ENCODE measurements around the gene UNC79.

The UNC79 gene

DNA sequence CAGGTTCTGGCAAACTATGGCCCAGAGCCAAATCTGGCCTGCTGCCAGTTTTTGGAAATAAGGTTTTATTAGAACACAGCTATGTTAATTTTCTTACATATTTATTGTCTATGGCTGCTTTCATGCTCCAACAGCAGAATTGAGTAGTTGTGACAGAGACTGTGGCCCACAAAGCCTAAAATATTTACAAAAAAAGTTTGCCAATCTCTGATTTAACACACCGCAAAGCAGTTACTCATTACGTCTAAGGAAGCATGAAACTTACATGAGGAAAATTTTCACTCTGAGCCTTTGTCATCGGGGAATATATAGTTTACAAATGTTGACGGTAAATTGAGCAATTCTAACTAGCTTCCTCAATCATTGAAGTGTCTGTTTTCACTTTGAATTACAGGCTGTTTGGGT is 96.5 kb downstream of the UNC79 start:
- DNase-seq (no peak), ATAC-seq (no peak)
- Mint-ChIP-seq H3K4me3 (no peak overlapping the region), H3K4me1 (no peaks in the 10 kb centered on the region), H3K27ac (no peak overlapping the region), H3K9me3 (no peaks in the 10 kb centered on the region), H3K27me3 (peaks cover 20% of the 10 kb centered on the region)

DNA sequence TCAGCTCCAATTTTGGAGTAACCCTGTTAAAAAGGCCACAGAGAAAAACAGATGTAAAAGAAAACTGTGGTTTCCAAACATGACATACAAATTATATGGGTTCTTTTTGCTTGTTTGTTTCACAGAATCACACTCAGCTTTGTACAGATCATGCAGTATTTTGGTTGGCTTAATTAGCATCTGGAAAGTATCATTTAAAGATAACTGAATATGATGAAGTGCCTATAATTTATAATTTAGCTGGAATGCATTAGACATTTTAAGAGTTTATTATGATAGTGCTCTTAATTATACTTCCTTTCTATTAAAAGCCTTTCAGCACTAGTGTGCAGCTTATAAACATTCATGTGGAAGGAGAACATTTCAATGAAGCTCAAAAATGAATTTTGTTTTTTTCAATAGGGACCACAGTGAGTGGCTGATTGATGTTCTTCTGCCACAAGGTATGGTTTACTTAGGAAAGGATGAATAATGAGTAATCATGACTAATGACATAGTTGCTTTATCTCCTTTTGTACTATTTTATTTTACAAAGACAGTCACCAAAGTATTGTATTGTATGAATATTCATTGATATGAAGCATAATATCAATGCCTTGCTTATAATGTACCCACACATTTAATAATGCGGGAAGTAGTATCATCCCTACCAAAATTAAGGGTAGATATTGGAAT is 98.3 kb downstream of the UNC79 start:
- Mint-ChIP-seq H3K4me3 (no peak overlapping the region), H3K9me3 (no peaks in the 10 kb centered on the region), H3K4me1 (no peaks in the 10 kb centered on the region), H3K27ac (no peak overlapping the region), H3K27me3 (peaks cover 20% of the 10 kb centered on the region)
- ATAC-seq = no peak
- no peak for DNase-seq

DNA sequence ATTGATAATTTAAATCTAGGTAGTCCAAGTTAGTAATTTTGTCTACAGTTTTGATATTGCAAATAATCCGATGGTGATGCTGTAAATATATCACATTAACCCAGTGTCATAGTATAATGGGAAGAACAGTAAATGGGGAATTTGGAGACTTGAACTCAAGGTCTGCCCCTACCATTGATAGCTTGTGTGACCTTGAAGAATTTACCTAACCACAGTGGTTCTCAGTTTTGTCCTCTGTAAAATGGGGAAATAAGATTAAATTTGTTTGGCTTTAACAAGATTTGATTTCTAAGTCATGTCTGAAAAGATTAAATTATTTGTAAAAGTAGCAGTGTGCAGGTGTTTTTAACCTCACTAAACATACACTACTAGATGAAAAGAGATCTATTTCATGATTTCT is 100.9 kb downstream of the UNC79 start:
- H3K27me3 Mint-ChIP-seq = peaks cover 23% of the 10 kb centered on the region
- no peaks in the 10 kb centered on the region for H3K9me3 Mint-ChIP-seq
- no peaks in the 10 kb centered on the region for H3K4me1 Mint-ChIP-seq
- no peak for ATAC-seq
- DNase-seq = no peak
- H3K4me3 Mint-ChIP-seq = no peak overlapping the region
- no peak overlapping the region for H3K27ac Mint-ChIP-seq

DNA sequence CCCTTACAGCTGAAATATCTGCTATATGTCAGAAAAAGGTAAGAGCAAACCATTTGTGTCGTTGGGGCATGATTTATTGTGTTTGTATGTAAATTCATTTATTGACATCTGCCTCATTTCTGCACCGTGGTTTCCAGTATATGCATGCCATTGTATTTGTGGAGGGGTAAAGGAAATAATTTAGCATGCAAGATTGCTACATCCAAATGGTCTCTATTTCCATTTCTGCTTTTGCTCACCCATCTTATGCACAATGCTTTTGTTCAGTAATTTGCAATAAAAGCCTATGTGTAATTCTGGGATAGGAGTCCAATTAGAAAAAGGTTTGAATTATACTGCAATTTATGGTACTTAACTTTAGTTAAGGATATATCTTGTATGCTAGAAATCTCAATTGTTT is 101.8 kb downstream of the UNC79 start:
- no peak overlapping the region for H3K27ac Mint-ChIP-seq
- H3K9me3 Mint-ChIP-seq = no peaks in the 10 kb centered on the region
- peaks cover 25% of the 10 kb centered on the region for H3K27me3 Mint-ChIP-seq
- no peaks in the 10 kb centered on the region for H3K4me1 Mint-ChIP-seq
- ATAC-seq = no peak
- no peak overlapping the region for H3K4me3 Mint-ChIP-seq
- DNase-seq = no peak

DNA sequence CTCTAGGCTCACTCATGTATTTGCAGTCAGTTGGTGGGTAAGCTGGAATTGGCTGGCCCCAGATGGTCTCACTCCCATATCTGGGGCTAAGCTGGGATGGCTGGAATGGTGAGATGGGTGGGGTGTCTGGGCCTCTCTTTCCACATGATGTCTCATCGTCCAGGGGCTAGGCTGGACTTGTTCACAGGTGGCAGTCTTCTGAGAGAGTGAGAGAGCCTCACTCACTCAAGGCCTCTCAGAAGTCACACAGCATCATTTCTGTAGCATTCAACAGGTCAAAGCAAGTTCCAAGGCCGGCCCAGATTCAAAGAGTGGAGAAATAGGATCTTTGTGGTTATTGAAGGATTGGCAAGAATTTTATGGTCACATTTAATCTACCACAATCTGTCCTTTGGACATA is 102.7 kb downstream of the UNC79 start:
- Mint-ChIP-seq H3K9me3 (no peaks in the 10 kb centered on the region), H3K4me1 (no peaks in the 10 kb centered on the region), H3K4me3 (no peak overlapping the region), H3K27ac (no peak overlapping the region), H3K27me3 (peaks cover 34% of the 10 kb centered on the region)
- DNase-seq (no peak), ATAC-seq (no peak)

DNA sequence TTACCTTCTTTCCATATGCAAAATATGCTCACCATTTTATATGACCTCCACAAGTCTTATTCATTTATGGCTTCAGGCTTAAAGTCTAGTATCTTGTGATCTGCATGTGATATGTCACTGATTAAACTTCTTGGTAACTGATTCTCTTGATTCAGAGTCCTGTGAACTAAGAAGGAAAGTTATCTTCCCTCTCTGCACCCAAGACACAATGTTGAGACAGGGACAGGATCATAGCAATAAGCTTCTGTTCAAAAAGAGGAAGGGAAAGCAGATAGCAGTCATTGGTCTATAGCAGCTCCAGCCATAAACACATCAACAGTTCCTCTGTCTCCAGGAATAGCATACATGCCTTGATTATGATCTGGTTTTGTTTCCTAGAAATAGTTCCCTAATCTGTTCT is 103.1 kb downstream of the UNC79 start:
- Mint-ChIP-seq H3K4me1 (no peaks in the 10 kb centered on the region), H3K9me3 (no peaks in the 10 kb centered on the region), H3K4me3 (no peak overlapping the region), H3K27ac (no peak overlapping the region), H3K27me3 (peaks cover 36% of the 10 kb centered on the region)
- ATAC-seq = no peak
- DNase-seq = no peak

DNA sequence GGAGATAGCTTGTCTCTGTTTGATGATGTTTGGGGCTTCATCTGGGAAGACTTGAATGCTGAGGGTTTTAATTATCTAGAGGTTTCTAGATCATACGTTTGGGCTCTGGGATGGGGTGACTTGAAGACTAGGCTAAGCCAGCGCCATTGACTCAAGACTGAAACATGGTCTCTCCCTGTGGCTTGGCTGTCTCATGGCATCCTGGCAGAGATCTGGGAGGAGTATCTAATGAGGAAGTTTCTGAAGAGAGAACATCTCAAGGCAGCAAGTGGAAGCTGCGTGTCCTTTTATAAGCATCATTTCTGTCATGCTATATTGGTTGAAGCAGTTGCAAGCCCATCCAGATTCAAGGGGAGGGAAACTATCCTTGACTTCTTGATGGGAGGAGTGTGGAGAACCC is 104.8 kb downstream of the UNC79 start:
- DNase-seq (no peak), ATAC-seq (no peak)
- Mint-ChIP-seq H3K27ac (no peak overlapping the region), H3K9me3 (no peaks in the 10 kb centered on the region), H3K4me1 (no peaks in the 10 kb centered on the region), H3K4me3 (no peak overlapping the region), H3K27me3 (peaks cover 25% of the 10 kb centered on the region)

DNA sequence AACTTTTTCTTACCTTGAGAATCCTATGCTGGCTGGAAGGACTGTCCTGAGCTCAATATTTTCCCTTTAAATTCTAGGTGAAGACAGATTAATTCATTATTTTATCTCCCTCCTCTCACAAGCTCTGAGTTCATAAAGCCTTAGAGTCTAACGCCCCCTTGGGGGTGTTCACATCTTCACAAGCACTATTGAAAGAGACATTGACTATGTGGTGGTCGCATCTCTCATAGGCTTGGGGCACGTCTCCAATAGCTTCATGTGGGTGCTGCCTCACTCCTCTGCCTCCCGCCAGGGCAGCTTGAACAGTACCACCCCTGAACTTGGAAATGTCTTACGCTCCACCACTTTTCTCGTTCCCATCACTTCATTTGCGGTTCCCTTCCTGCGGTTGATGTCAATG is 106.2 kb downstream of the UNC79 start:
- no peak for DNase-seq
- peak overlapping the region in 1 of 2 donors; percentile 4 for H3K27ac Mint-ChIP-seq
- H3K27me3 Mint-ChIP-seq = peaks cover 24% of the 10 kb centered on the region
- H3K4me3 Mint-ChIP-seq = no peak overlapping the region
- H3K4me1 Mint-ChIP-seq = no peaks in the 10 kb centered on the region
- no peak for ATAC-seq
- no peaks in the 10 kb centered on the region for H3K9me3 Mint-ChIP-seq

DNA sequence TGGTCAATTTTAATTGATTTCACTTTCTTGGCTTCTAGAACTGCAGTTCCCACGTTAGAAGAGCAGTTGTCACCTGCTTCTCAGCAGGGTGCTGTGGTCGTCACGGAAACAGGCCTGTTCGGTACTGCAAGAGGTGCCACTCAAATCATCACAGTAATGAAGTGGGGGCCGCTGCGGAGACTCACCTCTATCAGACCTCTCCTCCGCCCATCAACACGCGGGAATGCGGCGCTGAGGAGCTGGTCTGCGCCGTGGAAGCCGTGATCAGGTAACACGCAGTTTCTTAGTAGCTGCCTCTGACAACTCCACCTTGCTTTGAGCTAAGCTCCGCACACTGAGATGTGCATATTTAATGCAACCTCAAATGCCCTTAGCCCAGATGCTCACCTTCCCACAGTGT is 107.2 kb downstream of the UNC79 start:
- H3K4me1 Mint-ChIP-seq = no peaks in the 10 kb centered on the region
- ATAC-seq = no peak
- no peak overlapping the region for H3K4me3 Mint-ChIP-seq
- no peak overlapping the region for H3K27ac Mint-ChIP-seq
- H3K9me3 Mint-ChIP-seq = no peaks in the 10 kb centered on the region
- DNase-seq = no peak
- H3K27me3 Mint-ChIP-seq = peaks cover 31% of the 10 kb centered on the region

DNA sequence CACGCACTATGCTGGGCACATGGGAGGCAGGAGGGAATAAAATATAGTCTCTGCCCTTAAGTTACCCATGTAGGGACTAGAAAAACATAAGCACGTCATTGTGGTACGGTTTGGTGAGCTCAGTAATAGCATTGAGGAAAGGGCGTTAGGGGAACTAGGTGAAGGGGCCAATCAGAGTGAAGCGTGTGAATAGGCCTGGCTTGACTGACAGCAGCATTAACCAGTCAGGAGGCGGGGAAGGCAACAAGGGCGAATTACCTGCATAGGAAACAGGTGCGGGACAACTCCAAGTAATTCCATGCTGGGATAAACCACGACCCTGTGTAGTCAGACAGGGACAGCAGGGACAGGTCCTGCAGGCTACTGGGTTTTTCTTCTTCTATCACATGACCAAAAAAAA is 107.7 kb downstream of the UNC79 start:
- H3K27ac Mint-ChIP-seq = no peak overlapping the region
- no peaks in the 10 kb centered on the region for H3K9me3 Mint-ChIP-seq
- DNase-seq (no peak), ATAC-seq (no peak)
- no peak overlapping the region for H3K4me3 Mint-ChIP-seq
- H3K4me1 Mint-ChIP-seq = no peaks in the 10 kb centered on the region
- peaks cover 31% of the 10 kb centered on the region for H3K27me3 Mint-ChIP-seq

DNA sequence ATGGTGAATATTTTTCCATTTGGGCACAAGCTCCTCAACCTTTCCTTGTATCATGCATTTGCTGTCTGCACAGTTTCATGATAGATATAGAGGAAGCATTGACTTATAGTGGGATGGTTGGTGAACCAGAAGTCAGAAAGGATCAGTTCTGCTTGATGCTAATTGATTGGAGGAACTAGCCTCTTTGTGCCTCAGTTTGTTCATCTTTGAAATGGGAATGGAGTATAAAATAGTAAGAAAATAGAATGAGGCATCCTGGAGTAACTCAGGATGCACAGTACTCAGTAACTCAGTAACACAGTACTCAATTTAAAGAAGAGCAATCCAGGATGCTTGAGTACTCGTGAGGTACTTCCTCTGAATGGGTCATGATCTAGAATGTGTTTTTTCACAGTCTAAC is 109.5 kb downstream of the UNC79 start:
- Mint-ChIP-seq H3K4me3 (no peak overlapping the region), H3K9me3 (no peaks in the 10 kb centered on the region), H3K27me3 (peaks cover 25% of the 10 kb centered on the region), H3K4me1 (no peaks in the 10 kb centered on the region), H3K27ac (no peak overlapping the region)
- DNase-seq = no peak
- ATAC-seq = no peak

DNA sequence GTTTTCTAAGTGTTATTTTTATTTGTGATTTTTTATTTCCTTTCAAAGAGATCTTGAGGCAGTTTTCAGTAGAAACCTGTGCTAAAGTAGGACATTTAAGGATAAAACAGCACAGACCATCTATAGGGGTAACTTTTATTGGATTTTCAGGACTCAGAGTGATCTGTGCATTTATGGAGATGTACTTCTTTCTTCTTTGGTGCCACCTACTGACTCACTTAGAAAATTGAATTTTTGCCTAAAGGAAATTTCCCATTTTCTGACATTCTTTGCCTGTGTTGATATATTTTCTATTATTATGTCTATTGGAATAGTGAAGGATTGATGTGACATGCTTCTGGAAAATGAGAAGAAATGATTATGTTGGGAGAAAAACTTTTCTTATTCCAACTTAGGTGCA is 113.0 kb downstream of the UNC79 start:
- no peak overlapping the region for H3K27ac Mint-ChIP-seq
- H3K4me3 Mint-ChIP-seq = no peak overlapping the region
- no peak for DNase-seq
- H3K4me1 Mint-ChIP-seq = no peaks in the 10 kb centered on the region
- ATAC-seq = no peak
- H3K9me3 Mint-ChIP-seq = no peaks in the 10 kb centered on the region
- peaks cover 17% of the 10 kb centered on the region for H3K27me3 Mint-ChIP-seq

DNA sequence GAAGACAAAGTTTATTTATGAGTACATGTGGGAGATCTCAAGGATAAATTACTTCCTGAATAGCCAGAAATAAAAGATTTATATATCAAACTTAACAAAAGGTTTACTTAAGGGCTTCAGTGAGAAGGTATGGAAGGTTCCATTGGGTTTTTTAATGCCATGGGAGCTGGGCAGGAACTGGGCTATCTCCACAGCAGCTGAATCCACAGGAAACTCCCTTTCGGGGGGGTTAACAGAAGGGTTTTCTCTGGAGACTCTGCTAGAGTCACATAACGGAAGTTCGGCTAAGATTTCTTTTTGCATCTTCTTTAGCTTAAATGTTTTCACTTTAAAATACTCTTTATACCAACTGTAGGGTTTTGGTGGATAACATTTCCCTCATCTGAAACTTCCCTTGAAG is 113.5 kb downstream of the UNC79 start:
- ATAC-seq = no peak
- H3K27me3 Mint-ChIP-seq = peaks cover 17% of the 10 kb centered on the region
- H3K9me3 Mint-ChIP-seq = no peaks in the 10 kb centered on the region
- no peak overlapping the region for H3K27ac Mint-ChIP-seq
- H3K4me1 Mint-ChIP-seq = no peaks in the 10 kb centered on the region
- H3K4me3 Mint-ChIP-seq = no peak overlapping the region
- DNase-seq = no peak

DNA sequence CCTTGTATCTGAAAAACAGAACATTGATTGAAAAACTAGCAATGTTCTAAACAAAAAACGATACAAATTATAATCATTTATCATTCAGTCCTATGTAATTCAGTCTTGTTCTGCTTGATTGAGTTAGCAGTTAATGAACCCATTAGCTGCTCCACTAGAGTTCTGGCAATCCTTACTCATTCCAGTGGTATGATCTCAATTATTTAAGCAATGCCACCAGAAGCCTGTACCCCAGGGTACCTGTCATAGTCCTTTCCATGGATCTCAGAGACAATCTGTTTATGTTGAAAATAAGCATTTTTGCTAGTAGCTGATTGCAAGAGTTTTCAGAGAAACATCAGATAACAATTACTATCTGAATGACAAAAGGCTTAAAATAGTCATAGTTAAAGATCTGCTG is 115.9 kb downstream of the UNC79 start:
- DNase-seq (no peak), ATAC-seq (no peak)
- Mint-ChIP-seq H3K9me3 (no peaks in the 10 kb centered on the region), H3K4me1 (no peaks in the 10 kb centered on the region), H3K27me3 (peaks cover 27% of the 10 kb centered on the region), H3K27ac (no peak overlapping the region), H3K4me3 (no peak overlapping the region)

DNA sequence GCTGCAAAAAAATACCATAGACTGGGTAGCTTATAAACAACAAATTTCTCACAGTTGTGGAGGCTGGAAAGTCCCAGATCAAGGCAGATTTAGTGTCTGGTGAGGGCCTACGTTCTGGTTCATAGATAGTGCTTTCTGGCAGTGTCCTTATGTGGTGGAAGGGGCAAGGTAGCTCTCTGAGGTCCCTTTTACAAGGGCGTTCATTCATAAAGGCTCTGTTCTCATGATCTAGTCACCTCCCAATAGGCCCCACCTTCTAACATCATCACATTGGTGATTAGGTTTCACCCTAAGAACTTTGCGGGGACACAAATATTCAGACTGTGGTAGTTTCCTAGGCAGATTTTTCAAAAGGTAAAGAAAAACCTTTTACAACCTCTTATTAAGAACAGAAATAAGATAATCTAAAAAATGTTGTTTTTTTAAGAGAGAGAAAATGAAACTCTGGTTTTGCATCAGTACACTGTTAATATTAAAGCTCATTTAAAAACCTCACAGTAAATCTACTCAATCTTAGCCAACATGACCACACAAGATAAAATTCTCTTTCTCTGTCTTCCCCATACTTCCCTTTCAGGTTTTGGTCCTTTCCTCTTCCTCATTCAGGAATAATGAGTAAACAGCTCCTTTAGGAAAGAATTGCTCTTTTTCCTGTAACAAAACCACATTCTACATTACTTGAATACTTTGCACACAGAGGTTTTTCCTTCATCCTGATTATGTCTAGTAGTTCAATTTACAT is 117.5 kb downstream of the UNC79 start:
- H3K27ac Mint-ChIP-seq = no peak overlapping the region
- H3K27me3 Mint-ChIP-seq = peaks cover 21% of the 10 kb centered on the region
- DNase-seq = no peak
- ATAC-seq = no peak
- no peaks in the 10 kb centered on the region for H3K9me3 Mint-ChIP-seq
- no peak overlapping the region for H3K4me3 Mint-ChIP-seq
- H3K4me1 Mint-ChIP-seq = no peaks in the 10 kb centered on the region

DNA sequence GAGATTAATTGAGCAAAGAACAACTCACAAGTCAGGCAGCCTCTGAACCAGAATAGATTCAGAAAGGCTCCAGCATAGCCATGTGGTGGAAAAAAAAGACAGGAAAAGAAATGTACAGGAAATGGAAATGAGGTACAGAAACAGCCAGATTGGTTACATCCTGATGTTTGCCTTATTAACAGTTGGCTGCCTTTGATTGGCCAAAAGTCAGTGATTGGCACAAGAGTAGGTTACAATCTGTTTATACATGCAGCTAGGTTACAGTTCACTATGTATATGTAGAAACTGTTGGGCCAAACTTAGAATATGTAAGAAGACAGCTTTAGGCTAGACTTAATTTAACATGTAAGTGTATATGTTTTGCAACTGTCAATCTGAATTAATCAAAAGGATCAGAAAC is 118.9 kb downstream of the UNC79 start:
- Mint-ChIP-seq H3K9me3 (no peaks in the 10 kb centered on the region), H3K27ac (no peak overlapping the region), H3K27me3 (peaks cover 21% of the 10 kb centered on the region), H3K4me3 (no peak overlapping the region), H3K4me1 (no peaks in the 10 kb centered on the region)
- ATAC-seq (no peak), DNase-seq (no peak)

DNA sequence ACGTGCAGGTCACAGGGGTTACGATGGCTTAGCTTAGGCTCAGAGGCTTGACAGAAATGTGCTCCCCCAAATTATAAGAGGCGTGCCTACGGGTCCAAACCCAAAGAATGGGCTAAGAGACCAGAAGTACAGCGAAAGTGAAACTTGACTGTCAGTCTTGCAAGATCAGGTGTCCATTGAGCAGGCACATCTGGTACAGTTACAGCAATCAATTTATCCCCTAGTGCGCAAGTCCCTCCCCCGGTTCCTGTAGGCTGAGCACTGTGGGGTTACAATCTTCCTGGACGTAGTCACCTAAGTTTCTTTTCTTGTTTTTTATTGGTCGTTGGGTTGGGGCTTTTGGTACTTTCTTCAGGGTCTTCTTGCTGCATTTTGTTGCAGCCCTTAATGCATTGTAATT is 134.2 kb downstream of the UNC79 start:
- no peaks in the 10 kb centered on the region for H3K4me1 Mint-ChIP-seq
- DNase-seq (no peak), ATAC-seq (no peak)
- no peak overlapping the region for H3K4me3 Mint-ChIP-seq
- no peak overlapping the region for H3K27ac Mint-ChIP-seq
- H3K9me3 Mint-ChIP-seq = no peaks in the 10 kb centered on the region
- H3K27me3 Mint-ChIP-seq = peaks cover 9% of the 10 kb centered on the region
